Fibroblast of mammary gland (primary cell): ENCODE measurements around the gene DRAP1.

Source experiments
- DNase-seq: peaks from one replicate; pipeline ENCODE4 v3.0.0-alpha.2; 2010; ENCODE audit warnings: low read depth
- H3K4me3 ChIP-seq: 2 replicates; pipeline ENCODE4 v1.5.1; 2011; ENCODE audit warnings: low read depth, mild to moderate bottlenecking, low read length, moderate library complexity; ENCODE audit not compliant: control insufficient read depth
- CTCF ChIP-seq: conservative IDR thresholded peaks from 2 replicates; pipeline ENCODE4 v1.5.1; 2011; ENCODE audit warnings: low read depth, low read length, inconsistent platforms; ENCODE audit not compliant: control insufficient read depth, insufficient read depth

Gene DRAP1

GRCh38 chr11:65934014-65934413 lies 14.8 kb downstream of the DRAP1 start:
- H3K4me3 ChIP-seq = no peak overlapping the region
- no peak for DNase-seq
- no peak for TF ChIP-seq CTCF

GRCh38 chr11:65937766-65938165 lies 18.5 kb downstream of the DRAP1 start:
- no peak overlapping the region for H3K4me3 ChIP-seq
- TF ChIP-seq CTCF = no peak
- no peak for DNase-seq

- DNase-seq = no peak
- H3K4me3 ChIP-seq = peak overlapping the region; percentile 1
- no peak for TF ChIP-seq CTCF
Observed at GRCh38 chr11:65941720-65942310, 22.6 kb downstream of the DRAP1 start.

GRCh38 chr11:65942531-65942930 lies 23.3 kb downstream of the DRAP1 start:
- H3K4me3 ChIP-seq = no peak overlapping the region
- TF ChIP-seq CTCF = no peak
- no peak for DNase-seq

GRCh38 chr11:65944191-65944590 lies 25.0 kb downstream of the DRAP1 start:
- DNase-seq = no peak
- no peak for TF ChIP-seq CTCF

GRCh38 chr11:65944767-65945166 lies 25.5 kb downstream of the DRAP1 start:
- H3K4me3 ChIP-seq = no peak overlapping the region
- TF ChIP-seq CTCF = no peak
- no peak for DNase-seq

More at GRCh38 chr11:65944191-65944590, 25.0 kb downstream of the DRAP1 start:
- no peak overlapping the region for H3K4me3 ChIP-seq

GRCh38 chr11:65945430-65945911 lies 26.2 kb downstream of the DRAP1 start, which contains the start of gene TSGA10IP:
Gene TSGA10IP, plus strand, starts transcription at chr11:65945480. Its CDS starts 196 bp downstream, at chr11:65945676.
- TF ChIP-seq CTCF = no peak
- no peak within 1 kb of the TSS for H3K4me3 ChIP-seq
- DNase-seq = no peak
